Glutamatergic neuron (in vitro differentiated cells): Measurements from ENCODE around the gene TNFRSF13B. TPM values are rescaled to one million over a fixed set of nuclear protein-coding genes. Genes with fewer than 3 reads are reported as not detected.
"Not testable (repeated sequence)": the region's sequence is repeated elsewhere in the genome, so short reads cannot be mapped to it uniquely, and the experiment has no call there.

Experiments
- DNase-seq: peaks from one replicate; pipeline ENCODE4 v3.0.0; 2022
- H3K27ac Mint-ChIP-seq: one replicate; pipeline ENCODE4 v1.8.0; 2020; ENCODE audit warnings: mild to moderate bottlenecking, mixed read lengths, inconsistent platforms; ENCODE audit not compliant: unreplicated experiment
- H3K27me3 Mint-ChIP-seq: one replicate; pipeline ENCODE4 v1.8.0; 2020; ENCODE audit warnings: mild to moderate bottlenecking, moderate library complexity, mixed read lengths, inconsistent platforms; ENCODE audit not compliant: unreplicated experiment
- H3K36me3 Mint-ChIP-seq: one replicate; pipeline ENCODE4 v1.8.0; 2020; ENCODE audit warnings: mild to moderate bottlenecking, mixed read lengths, inconsistent platforms; ENCODE audit not compliant: unreplicated experiment
- H3K4me1 Mint-ChIP-seq: one replicate; pipeline ENCODE4 v1.8.0; 2020; ENCODE audit warnings: mild to moderate bottlenecking, low read depth, mixed read lengths, inconsistent platforms; ENCODE audit not compliant: unreplicated experiment
- H3K4me3 Mint-ChIP-seq: one replicate; pipeline ENCODE4 v1.8.0; 2020; ENCODE audit warnings: mild to moderate bottlenecking, mixed read lengths, inconsistent platforms; ENCODE audit not compliant: unreplicated experiment
- H3K9me3 Mint-ChIP-seq: one replicate; pipeline ENCODE4 v1.8.0; 2020; ENCODE audit warnings: mild to moderate bottlenecking, moderate library complexity, mixed read lengths, inconsistent platforms; ENCODE audit not compliant: unreplicated experiment
- CTCF ChIP-seq: fragments of 200-600 bp; sonication (generic); IDR thresholded peaks from one replicate; pipeline ENCODE4 v1.5.0; 2021; ENCODE audit not compliant: partially characterized antibody, unreplicated experiment
- total RNA-seq: library from RNA; stranded (reverse); fragmentation: NEBNext Ultra II Directional; extraction: Animal tissue kit (Norgen Biotek cat#: 25700); gene quantifications from one replicate; pipeline ENCODE4 v1.2.1, GENCODE V29; 2021; ENCODE audit not compliant: unreplicated experiment

The TNFRSF13B gene
- total RNA-seq, 1 donor from 2014 or later, result not detected

GRCh38 chr17:17018612-17019429 is 46.9 kb upstream of the TNFRSF13B start:
- TF ChIP-seq CTCF, result no peak
- H3K27ac Mint-ChIP-seq, result no peak overlapping the region
- peaks cover 4% of the 10 kb centered on the region for H3K4me1 Mint-ChIP-seq
- H3K27me3 Mint-ChIP-seq, result peaks cover 8% of the 10 kb centered on the region
- peaks cover 2% of the 10 kb centered on the region for H3K9me3 Mint-ChIP-seq
- no peak overlapping the region for H3K4me3 Mint-ChIP-seq
- H3K36me3 Mint-ChIP-seq, result no peaks in the 10 kb centered on the region
- no peak for DNase-seq

GRCh38 chr17:17018021-17018441 is 46.1 kb upstream of the TNFRSF13B start:
- H3K27ac Mint-ChIP-seq, result no peak overlapping the region
- no peak for TF ChIP-seq CTCF
- H3K4me1 Mint-ChIP-seq, result peaks cover 3% of the 10 kb centered on the region
- H3K36me3 Mint-ChIP-seq, result no peaks in the 10 kb centered on the region
- peaks cover 8% of the 10 kb centered on the region for H3K27me3 Mint-ChIP-seq
- H3K4me3 Mint-ChIP-seq, result no peak overlapping the region
- peaks cover 2% of the 10 kb centered on the region for H3K9me3 Mint-ChIP-seq
- no peak for DNase-seq

GRCh38 chr17:17017343-17018014 is 45.6 kb upstream of the TNFRSF13B start:
- Mint-ChIP-seq H3K9me3 (peaks cover 2% of the 10 kb centered on the region), H3K4me1 (peaks cover 2% of the 10 kb centered on the region), H3K27ac (no peak overlapping the region), H3K4me3 (no peak overlapping the region), H3K27me3 (peaks cover 8% of the 10 kb centered on the region), H3K36me3 (no peaks in the 10 kb centered on the region)
- DNase-seq, result no peak
- TF ChIP-seq CTCF, result no peak

- not testable (repeated sequence) for H3K36me3 Mint-ChIP-seq, H3K4me1 Mint-ChIP-seq, H3K27me3 Mint-ChIP-seq, H3K9me3 Mint-ChIP-seq, H3K4me3 Mint-ChIP-seq, DNase-seq, H3K27ac Mint-ChIP-seq
Measured at GRCh38 chr17:17016199-17017197, 44.6 kb upstream of the TNFRSF13B start.

- Mint-ChIP-seq H3K36me3 (no peaks in the 10 kb centered on the region), H3K4me3 (no peak overlapping the region), H3K27me3 (peaks cover 8% of the 10 kb centered on the region), H3K4me1 (no peaks in the 10 kb centered on the region), H3K27ac (no peak overlapping the region), H3K9me3 (peaks cover 2% of the 10 kb centered on the region)
- no peak for TF ChIP-seq CTCF
- no peak for DNase-seq
Measured at GRCh38 chr17:17015230-17015629, 43.3 kb upstream of the TNFRSF13B start.

- H3K4me3 Mint-ChIP-seq, H3K27me3 Mint-ChIP-seq, H3K36me3 Mint-ChIP-seq, H3K27ac Mint-ChIP-seq, H3K4me1 Mint-ChIP-seq, DNase-seq, H3K9me3 Mint-ChIP-seq: not testable (repeated sequence)
Measured at GRCh38 chr17:17014748-17015124, 42.8 kb upstream of the TNFRSF13B start.

- not testable (repeated sequence) for H3K4me3 Mint-ChIP-seq, DNase-seq, H3K36me3 Mint-ChIP-seq, H3K9me3 Mint-ChIP-seq, H3K27ac Mint-ChIP-seq, H3K4me1 Mint-ChIP-seq, H3K27me3 Mint-ChIP-seq
Measured at GRCh38 chr17:17013828-17014747, 42.2 kb upstream of the TNFRSF13B start.
